Measurements from ENCODE around the gene FAM3C.
A peak's percentile ranks its signal among the peaks of the same experiment; 100 is the strongest.
"Not testable (repeated sequence)": the region's sequence is repeated elsewhere in the genome, so short reads cannot be mapped to it uniquely, and the experiment has no call there.

The FAM3C gene

GRCh38 chr7:121329191-121330052 is 66.7 kb downstream of the FAM3C start:
- DNase-seq: peak; percentile 53

DNA sequence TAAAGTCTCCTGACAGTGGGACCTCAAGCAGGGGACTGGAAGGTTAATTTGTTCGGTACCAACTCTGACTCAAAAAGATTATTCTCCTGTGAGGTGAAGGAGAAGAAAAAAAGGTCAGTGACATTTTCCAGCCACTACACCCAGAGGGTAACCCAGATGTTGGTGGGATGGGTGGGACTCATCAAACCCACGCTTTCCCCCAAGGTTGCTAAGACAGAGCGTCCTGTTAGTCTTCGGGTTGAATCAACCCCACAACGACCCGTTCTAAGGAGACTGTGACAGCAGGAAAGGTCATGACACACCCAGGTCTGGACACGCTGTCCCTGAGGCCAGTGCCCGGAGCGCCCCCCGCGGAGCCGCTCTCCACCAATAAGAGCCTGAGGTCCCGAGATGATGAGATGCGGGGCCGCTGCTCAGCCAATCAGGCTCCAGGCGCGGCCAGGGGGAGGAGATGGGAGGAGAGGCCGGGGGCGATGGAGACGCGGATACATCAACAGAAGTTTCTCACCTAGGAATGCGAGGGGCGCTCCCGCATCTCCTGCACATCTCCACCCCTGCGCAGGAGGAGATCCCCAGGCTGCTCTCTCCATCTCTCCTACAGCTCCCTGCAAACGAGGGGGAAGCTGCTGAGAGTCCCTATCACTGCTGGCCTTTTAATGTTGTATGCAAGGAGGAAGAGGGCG is 67.5 kb downstream of the FAM3C start, which contains the start of gene WNT16:
Gene WNT16 (plus strand): TSS at position 493 of the 683 bp plus-strand sequence. CDS start 293 bp downstream, outside the sequence.
- DNase-seq: peak; percentile 26

DNA sequence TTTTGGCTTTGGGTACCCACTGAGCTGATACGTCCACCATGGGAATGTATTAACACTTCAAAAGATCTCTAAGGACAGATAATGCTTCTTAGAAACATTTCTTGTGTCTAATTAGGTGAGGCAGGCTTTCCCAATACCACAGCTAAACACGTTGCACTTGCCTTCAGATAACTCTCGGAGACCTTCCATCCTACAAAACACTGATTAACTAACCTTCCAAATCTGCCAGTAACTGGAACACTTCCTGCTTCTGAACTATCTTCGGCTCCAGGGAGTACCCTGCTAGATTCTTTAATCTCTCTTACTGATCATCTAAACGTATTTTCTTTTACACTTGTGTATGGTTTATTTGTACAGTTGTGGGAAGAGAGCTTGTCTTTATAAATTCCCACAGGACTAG is 68.4 kb downstream of the FAM3C start:
- no peak for DNase-seq

GRCh38 chr7:121323515-121324302 is 72.4 kb downstream of the FAM3C start:
- DNase-seq: no peak

DNA sequence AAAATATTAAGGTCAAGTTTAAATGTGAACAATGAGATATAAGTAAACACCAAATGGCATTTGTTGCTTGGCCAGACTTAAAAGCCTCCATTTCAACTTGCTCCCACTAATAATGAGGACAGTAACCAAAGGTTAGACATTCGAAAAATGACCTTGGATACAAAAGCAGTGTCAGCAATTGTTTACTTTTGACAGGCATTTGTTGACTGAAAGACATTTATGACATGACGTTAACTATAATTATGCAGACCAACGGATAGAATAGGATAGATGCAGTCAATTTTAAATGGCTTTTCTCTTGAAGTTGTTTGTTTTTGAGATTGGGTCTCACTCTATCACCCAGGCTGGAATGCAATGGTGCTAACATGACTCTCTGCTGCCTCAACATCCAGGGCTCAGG is 73.6 kb downstream of the FAM3C start:
- DNase-seq: no peak

DNA sequence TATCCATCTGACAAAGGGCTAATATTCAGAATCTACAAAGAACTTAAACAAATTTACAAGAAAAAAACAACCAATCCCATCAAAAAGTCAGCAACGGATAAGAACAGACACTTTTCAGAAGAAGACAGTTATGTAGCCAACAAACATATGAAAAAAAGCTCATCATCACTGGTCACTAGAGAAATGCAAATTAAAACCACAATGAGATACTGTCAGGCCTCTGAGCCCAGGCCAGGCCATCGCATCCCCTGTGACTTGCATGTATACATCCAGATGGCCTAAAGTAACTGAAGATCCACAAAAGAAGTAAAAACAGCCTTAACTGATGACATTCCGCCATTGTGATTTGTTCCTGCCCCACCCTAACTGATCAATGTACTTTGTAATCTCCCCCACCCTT is 80.9 kb downstream of the FAM3C start:
- not testable (repeated sequence) for DNase-seq

GRCh38 chr7:121313793-121314676 is 82.1 kb downstream of the FAM3C start:
- no peak for DNase-seq

DNA sequence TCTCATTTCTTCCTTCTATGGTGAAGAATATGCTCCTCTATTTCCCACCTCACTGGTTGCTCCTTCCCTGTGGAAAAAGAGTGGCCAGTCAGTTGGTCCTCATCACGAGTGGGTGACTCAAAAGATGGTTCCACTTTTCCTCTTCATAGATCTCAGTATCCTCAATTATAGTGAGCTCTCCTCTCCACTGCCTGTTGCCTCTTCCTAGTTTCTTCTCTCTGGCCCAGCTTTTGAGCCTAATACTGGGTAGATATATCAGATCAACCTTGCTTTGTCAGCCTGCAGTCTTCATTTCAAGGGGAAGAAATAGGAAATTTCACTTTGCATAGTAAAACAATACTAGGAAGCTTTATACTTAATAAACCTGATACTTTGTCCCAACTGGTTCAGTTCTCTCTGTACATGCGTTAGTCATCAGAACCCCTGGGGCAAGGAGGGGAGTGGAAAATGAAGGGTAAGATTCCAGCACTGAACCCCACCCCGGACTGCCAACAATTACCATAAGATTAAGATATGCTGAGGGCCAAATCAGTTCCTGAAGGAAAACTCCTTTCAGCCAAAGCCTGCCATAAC is 82.8 kb downstream of the FAM3C start:
- DNase-seq: no peak

DNA sequence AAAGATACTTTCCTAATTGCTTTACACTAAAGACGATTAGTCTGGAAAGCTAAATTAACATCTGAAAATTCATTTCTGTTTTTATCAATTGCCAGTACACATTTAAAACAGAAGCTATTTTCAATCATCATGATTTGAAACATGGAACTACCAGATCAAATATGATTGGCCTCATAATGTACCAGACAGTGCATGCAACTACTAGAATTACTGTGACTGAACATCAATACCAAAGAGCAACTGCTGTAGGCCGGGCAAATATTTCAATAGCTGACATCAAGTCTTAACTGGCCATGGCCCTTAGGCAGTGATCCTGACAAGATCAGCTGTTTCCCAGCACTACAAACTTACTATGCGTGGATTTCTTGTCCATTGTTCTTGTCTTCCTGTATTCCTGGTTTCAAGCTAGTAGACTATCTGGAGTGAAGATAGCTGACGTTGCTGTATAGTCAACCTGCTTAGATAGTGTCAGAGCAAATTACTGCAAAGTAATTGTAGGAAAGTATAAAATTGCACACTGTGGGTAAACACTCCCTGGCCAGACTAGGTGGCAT is 89.0 kb downstream of the FAM3C start:
- no peak for DNase-seq

- no peak for DNase-seq
Measured at GRCh38 chr7:121306565-121306964, 89.5 kb downstream of the FAM3C start.

DNA sequence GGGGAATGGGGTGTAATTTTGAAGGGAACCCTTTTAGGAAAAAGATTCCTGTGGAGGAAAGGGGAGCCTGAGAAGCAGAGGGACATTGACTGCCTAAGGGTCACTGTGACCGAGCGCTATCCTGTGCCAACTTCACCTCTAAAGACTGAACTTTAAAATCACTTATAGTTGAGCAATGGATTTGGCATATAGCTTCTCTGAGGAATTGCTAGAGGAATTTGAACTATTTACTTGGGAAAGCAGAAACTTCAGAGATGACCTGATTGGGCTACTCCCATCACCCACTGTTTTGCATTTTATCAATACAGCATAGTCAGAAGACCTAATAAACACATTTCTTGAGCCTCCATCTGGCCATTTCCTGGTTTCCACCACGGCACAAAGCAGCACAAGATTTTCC is 91.0 kb downstream of the FAM3C start:
- no peak for DNase-seq

DNA sequence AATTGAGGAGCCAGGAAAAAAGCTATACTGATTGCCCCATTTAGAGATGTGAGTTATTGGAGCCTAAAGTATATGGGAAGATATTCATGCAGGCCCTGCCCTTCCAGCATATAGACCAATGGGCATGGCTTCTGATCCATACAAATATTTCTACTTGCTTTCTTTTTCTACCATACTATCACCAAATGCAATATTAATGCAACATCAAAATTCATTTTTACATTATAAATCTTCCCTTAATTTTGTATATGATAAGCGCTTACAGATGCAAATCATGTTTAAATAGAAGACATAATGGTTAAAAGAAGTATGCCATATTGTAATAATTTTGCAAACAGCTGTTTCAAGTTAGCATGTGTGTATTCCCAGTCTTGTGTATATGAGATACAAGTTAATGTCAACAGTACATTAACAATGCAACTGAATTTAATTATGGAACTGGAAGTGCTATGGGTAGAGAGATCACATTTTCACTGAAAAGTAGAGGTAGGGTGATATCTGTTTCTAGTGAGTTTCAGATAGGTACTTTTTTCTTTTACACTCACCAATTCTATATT is 91.9 kb downstream of the FAM3C start:
- no peak for DNase-seq

DNA sequence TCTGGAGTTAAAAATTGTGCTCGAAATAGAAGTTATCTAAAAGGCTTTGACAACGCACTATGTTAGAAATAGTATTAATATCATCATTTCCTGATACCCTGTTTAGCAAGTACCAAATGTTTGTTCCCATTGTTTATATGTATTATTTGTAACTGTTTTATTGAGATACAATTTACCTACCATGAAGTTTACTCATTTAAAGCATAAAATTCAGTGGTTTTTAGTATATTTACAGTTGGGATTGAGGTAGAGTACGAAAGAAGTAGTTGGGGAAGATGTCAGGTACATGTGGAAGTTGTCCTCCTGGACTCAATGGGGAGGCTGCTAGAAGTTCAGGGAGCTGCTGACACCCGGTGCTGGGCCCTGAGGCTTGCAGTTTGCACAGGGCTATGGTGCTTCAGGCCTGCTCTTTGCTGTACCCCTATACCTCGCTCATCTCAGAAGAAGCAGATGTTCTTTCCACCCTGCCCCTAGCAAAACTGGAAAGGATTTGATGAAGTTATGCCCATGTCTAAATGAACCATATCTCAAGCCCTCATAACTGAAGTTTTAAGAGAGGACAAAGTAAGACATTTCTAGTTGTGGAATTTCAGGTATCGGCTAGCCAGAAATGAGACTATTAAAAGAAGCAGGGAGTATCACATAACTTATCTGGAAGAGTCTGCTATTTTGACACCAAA is 92.5 kb downstream of the FAM3C start:
- DNase-seq: no peak

DNA sequence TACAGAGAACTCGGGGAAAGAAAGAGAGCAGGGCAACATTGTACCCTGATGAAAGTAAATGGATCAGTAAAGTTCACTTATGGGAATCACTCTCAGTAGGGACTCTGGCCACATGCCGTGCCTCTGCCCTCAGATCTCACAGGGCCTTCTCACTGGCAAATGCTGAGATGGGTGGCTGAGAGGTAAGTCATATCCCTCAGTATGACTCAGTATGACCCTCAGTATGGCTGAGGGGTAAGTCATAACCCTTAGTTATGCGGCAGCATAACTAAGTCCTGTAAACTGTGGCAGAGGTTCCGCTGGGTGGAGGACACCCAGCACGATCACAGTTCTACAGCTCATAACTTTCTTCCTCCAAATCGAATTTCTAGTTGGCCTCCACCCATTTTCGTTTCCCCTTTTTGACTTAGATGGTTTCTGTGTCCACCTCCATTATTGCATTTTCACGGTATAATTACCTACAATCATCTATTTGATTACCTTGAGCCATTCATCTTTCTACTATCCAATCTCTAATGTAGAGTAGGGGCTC is 93.8 kb downstream of the FAM3C start:
- DNase-seq: no peak

DNA sequence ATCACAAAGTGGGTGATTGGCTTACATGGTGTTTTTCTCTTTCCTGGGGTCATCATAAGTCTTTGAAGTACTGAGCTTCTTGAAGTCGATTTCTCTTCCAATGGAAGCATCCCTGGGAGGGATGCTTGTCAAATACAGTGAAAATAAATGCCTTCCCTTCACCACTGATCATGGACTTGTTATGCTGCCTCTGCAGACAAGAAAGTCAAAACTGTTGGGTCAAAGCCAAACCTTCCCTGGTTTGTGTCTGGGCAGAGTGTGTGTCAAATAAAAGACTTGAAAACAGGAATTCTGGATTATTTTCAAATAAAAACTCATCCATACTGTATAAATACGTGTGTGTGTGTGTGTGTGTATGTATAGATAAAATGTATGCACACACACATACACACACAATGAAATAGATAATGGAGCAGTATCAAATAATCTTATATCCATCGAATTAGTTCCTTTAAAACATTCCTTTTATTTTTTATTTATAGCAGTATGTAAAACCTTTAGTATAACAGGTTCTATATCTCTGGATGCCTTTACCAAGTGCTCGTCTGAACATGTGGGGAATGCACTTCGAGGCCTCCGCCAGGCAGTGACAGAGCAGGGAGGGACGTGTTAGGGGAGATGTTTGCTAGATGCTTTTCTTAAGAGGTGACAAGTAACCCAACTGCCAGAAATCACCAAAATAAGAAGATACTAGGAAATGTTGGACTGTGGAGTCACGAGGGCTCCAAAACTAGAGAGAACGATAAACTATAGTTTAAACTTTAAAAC is 94.5 kb downstream of the FAM3C start:
- no peak for DNase-seq

DNA sequence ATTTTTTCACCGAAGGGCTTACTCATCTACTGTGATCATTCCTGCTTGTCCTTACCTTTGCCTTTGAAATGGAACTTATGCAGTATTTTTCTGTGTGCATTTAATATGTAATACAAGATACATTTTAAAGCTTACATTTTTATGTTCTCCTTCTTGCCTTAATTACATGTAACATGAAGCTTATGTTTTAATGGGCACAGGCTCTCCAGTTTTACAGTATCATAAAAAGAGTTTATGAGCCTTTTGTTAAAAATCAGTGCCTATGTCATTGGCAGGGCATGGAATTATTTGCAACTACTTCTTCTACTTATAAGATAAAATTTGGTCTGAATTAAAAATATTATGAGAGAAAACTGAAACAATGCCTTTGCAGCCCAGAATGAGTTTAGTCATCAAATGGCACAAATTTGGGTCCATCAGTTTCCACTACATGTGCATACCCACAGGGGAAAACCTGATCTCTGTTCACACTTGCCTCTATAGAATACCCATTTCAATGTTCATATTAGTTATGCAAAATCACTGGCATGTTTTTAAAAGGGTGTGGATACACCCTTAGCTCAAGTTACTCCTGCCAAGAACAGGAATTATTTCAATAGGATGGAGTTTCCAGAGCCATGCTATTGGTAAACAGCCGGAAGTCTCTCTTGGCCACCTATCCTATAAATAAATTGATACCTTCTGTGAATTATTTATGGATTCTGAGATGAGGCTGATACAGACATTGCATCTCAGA is 95.3 kb downstream of the FAM3C start:
- no peak for DNase-seq

All from stimulated activated CD8-positive, alpha-beta memory T cell treated with anti-CD3 and anti-CD28 coated beads, Interleukin-4, amount 100 ng/mL, for 48 hours (primary cell).